Fibroblast of lung (primary cell): ENCODE measurements around the gene TAGAP. TPM values are rescaled to one million over a fixed set of nuclear protein-coding genes. Genes with fewer than 3 reads are reported as not detected.

Source experiments
- DNase-seq, 2 donors: peaks; one replicate each; pipeline versions ENCODE4 v3.0.0 to v3.0.0-alpha.2; 2010; ENCODE audit warnings: low read depth in 2 of 2
- H2AFZ ChIP-seq: 2 replicates; pipeline ENCODE4 v1.5.1; 2012; ENCODE audit warnings: low read length, control low read depth, inconsistent platforms
- H3K27ac ChIP-seq: 2 replicates; pipeline ENCODE4 v1.5.1; 2011; ENCODE audit warnings: low read length, control low read depth; ENCODE audit not compliant: insufficient read depth
- H3K27me3 ChIP-seq: 2 replicates; pipeline ENCODE4 v1.5.1; 2011; ENCODE audit warnings: mild to moderate bottlenecking, low read length; ENCODE audit not compliant: control insufficient read depth, insufficient read depth
- H3K36me3 ChIP-seq: 2 replicates; pipeline ENCODE4 v1.5.1; 2011; ENCODE audit warnings: low read length; ENCODE audit not compliant: control insufficient read depth, insufficient read depth
- H3K4me1 ChIP-seq: 2 replicates; pipeline ENCODE4 v1.5.1; 2011; ENCODE audit warnings: low read length; ENCODE audit not compliant: control insufficient read depth, insufficient read depth; ENCODE audit errors: extremely low read depth
- H3K4me2 ChIP-seq: 2 replicates; pipeline ENCODE4 v1.5.1; 2011; ENCODE audit warnings: low read length, control low read depth; ENCODE audit not compliant: insufficient read depth; ENCODE audit errors: extremely low read depth
- H3K4me3 ChIP-seq, 4 experiments: fragments of 200-600 bp in 1 of 4; sonication (generic) in 1 of 4; replicated peaks in 1 of 4; 2 replicates each; pipeline ENCODE4 v1.5.1; 2011 to 2016; ENCODE audit warnings: low read length in 4 of 4, low read depth in 3 of 4, mild to moderate bottlenecking in 3 of 4, control low read depth in 2 of 4, inconsistent platforms in 1 of 4, mixed read lengths in 1 of 4; ENCODE audit not compliant: insufficient read depth in 1 of 4; ENCODE audit errors: control extremely low read depth in 1 of 4
- H3K79me2 ChIP-seq: 2 replicates; pipeline ENCODE4 v1.5.1; 2012; ENCODE audit warnings: mild to moderate bottlenecking, low read length, inconsistent platforms; ENCODE audit not compliant: control insufficient read depth, insufficient read depth
- H3K9ac ChIP-seq: 2 replicates; pipeline ENCODE4 v1.5.1; 2011; ENCODE audit warnings: mild to moderate bottlenecking, low read length, control low read depth; ENCODE audit not compliant: insufficient read depth
- H3K9me3 ChIP-seq: 2 replicates; pipeline ENCODE4 v1.5.1; 2012; ENCODE audit warnings: low read depth, low read length; ENCODE audit not compliant: control insufficient read depth, insufficient read depth
- H4K20me1 ChIP-seq: 2 replicates; pipeline ENCODE4 v1.5.1; 2011; ENCODE audit warnings: low read length; ENCODE audit not compliant: control insufficient read depth, insufficient read depth; ENCODE audit errors: extremely low read depth
- EZH2 ChIP-seq: IDR thresholded peaks from 2 replicates; pipeline ENCODE4 v1.5.1; 2012; ENCODE audit warnings: low read length, control low read depth, mild to moderate bottlenecking; ENCODE audit errors: missing control alignments
- polyA minus RNA-seq: library from RNA; depleted of rRNA, polyadenylated mRNA; stranded (reverse); fragments of >200 nt; gene quantifications from 2 replicates; pipeline ENCODE4 v1.2.3, GENCODE V29; 2011; ENCODE audit warnings: low replicate concordance
- polyA plus RNA-seq, 2 donors: library from polyadenylated mRNA; depleted of rRNA in 1 of 2; stranded (reverse) in 1 of 2; unstranded in 1 of 2; fragments of >200 nt; gene quantifications; 2 replicates each; pipeline ENCODE4 v1.2.1, GENCODE V29; 2011 to 2012; ENCODE audit warnings: missing spikeins in 1 of 2
- total RNA-seq: library from RNA; depleted of rRNA; stranded (reverse); fragments of >200 nt; gene quantifications from 2 replicates; pipeline ENCODE4 v1.2.1, GENCODE V29; 2014
- TF ChIP-seq, protein P1 (sequence below), 2 donors: IDR thresholded peaks in 1 of 2; conservative IDR thresholded peaks in 1 of 2; 1 replicate in 1 of 2; 2 replicates in 1 of 2; pipeline ENCODE4 v1.5.1; 2011 to 2012; ENCODE audit warnings: low read length in 2 of 2, control low read depth in 1 of 2, inconsistent platforms in 1 of 2, low read depth in 1 of 2, mild to moderate bottlenecking in 1 of 2

TAGAP gene
- total RNA-seq (under 0.01 TPM in 1 of 2 replicates, not detected in the other), polyA plus RNA-seq (not detected in 2 replicates), polyA minus RNA-seq (not detected in 2 replicates)
- not detected in 2 replicates for polyA plus RNA-seq (2012)

DNA sequence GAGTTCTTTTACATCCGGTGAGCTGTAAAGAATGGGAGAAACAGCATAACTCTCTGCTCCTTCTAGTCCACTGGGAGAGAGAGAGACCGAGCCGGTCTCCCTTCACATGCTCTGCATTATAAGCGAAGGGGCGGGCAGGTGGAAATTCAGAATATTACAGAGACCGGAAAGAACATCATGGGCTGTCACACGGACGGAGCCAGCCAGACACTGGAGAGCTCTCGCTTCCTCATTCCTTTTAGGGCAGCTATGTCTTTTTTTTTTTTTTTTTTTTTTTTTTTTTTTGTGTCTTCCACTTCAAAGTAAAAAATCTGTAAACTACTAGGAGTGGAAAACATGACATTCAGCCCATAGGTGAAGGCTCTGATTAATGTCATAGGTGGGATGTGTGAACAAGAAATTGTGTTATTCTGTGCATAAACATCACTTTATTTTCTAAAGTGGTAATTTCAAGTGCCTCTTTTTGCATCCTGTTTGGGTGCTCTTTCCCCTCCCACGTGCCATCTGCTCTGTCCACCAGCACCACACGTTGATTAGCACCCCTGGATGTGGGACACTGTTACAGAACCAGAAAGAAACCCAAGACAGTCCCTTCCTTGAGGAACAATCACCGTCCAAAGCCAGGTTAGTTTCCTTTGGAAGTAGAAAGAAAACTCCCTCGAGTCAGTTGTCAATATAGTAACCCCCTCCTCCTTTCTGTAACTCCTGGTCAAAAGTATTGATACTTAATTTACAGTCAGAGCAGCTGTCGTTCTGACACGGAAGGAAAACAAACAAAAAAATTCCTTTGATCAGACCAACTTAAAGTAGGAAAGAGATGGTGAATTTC, at the start of gene TAGAP:
TAGAP (minus strand) TSS at position 93 of the 829 bp plus-strand sequence. CDS start 845 bp downstream, outside the sequence.
- Histone ChIP-seq H3K4me3 (no peak within 1 kb of the TSS), H3K36me3 (no peaks in the 10 kb centered on the region), H3K9me3 (no peaks in the 10 kb centered on the region), H3K27me3 (peaks cover 6% of the 10 kb centered on the region), H3K9ac (no peak within 1 kb of the TSS), H3K4me1 (no peaks in the 10 kb centered on the region), H3K4me2 (no peak within 1 kb of the TSS), H3K27ac (no peak within 1 kb of the TSS), H2AFZ (no peak within 1 kb of the TSS), H3K79me2 (no peaks in the 10 kb centered on the region), H4K20me1 (no peaks in the 10 kb centered on the region)
- no peak for DNase-seq
- no peak for TF ChIP-seq EZH2
- TF ChIP-seq, protein P1, sequence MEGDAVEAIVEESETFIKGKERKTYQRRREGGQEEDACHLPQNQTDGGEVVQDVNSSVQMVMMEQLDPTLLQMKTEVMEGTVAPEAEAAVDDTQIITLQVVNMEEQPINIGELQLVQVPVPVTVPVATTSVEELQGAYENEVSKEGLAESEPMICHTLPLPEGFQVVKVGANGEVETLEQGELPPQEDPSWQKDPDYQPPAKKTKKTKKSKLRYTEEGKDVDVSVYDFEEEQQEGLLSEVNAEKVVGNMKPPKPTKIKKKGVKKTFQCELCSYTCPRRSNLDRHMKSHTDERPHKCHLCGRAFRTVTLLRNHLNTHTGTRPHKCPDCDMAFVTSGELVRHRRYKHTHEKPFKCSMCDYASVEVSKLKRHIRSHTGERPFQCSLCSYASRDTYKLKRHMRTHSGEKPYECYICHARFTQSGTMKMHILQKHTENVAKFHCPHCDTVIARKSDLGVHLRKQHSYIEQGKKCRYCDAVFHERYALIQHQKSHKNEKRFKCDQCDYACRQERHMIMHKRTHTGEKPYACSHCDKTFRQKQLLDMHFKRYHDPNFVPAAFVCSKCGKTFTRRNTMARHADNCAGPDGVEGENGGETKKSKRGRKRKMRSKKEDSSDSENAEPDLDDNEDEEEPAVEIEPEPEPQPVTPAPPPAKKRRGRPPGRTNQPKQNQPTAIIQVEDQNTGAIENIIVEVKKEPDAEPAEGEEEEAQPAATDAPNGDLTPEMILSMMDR (conservative IDR thresholded peaks at IDR 0.05 in 1 of 2, IDR thresholded peaks at IDR 0.05 in 1 of 2; ENCODE audit: low read depth in 1 of 2, low read length in 2 of 2) = no peak

DNA sequence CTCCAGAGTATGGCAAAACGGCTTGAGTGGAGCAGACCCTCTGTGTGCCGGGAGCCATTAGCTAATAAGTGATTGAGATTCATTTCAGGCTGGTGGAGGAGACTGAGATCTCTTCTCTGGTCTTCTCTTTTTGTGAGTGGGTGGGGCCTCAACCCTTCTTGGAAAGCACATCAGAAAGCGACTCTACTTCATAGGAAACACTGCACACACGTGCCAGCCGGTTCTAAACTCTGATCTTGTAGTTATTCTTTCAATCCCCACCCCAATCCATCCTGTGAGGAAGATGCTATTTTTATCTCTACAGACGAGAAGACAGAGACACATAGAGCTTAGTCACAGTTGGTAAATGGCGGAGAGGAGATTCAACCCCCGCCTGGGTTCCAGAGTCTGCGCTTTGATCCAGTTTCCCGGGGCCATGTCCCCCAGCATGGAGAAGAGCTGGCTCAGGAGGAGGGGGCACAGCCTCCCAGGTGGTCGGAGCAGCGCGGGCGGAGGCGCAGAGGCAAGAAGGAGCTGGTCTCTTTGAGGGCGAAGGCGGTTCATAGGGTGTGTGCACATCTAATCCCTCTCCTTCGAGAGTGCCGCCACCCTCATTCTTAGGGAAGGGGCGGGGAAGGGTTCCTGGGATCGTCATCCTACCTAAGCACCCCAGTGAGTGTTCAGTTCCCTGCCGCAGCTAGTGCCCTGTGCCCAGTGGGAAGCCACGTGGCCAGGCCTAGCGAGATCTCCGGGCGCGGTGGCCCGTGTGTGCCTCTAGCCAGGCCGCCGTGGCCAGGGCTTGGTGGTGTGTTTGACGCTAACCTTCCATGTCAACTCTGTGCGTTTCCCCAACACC, 49.0 kb upstream of the TAGAP start:
- Histone ChIP-seq H3K4me1 (no peaks in the 10 kb centered on the region), H3K4me3 (no peak overlapping the region), H3K4me2 (no peak overlapping the region), H3K36me3 (no peaks in the 10 kb centered on the region), H4K20me1 (no peaks in the 10 kb centered on the region), H3K79me2 (no peaks in the 10 kb centered on the region), H3K9me3 (no peaks in the 10 kb centered on the region), H3K9ac (no peak overlapping the region), H3K27me3 (no peaks in the 10 kb centered on the region), H2AFZ (no peak overlapping the region), H3K27ac (no peak overlapping the region)
- DNase-seq = no peak
- TF ChIP-seq, protein P1 (conservative IDR thresholded peaks at IDR 0.05 in 1 of 2, IDR thresholded peaks at IDR 0.05 in 1 of 2; ENCODE audit: low read depth in 1 of 2, low read length in 2 of 2) = no peak
- TF ChIP-seq EZH2 = no peak

- Histone ChIP-seq H3K27ac (no peak overlapping the region), H3K4me3 (no peak overlapping the region), H4K20me1 (no peaks in the 10 kb centered on the region), H3K36me3 (no peaks in the 10 kb centered on the region), H3K4me2 (no peak overlapping the region), H3K79me2 (no peaks in the 10 kb centered on the region), H3K9me3 (no peaks in the 10 kb centered on the region), H3K4me1 (no peaks in the 10 kb centered on the region), H3K9ac (no peak overlapping the region), H3K27me3 (no peaks in the 10 kb centered on the region), H2AFZ (no peak overlapping the region)
- TF ChIP-seq, protein P1 (conservative IDR thresholded peaks at IDR 0.05 in 1 of 2, IDR thresholded peaks at IDR 0.05 in 1 of 2; ENCODE audit: low read depth in 1 of 2, low read length in 2 of 2) = no peak
- no peak for TF ChIP-seq EZH2
- DNase-seq = peak in 1 of 2 donors; percentile 64
Observed at GRCh38 chr6:159092631-159093030, 47.8 kb upstream of the TAGAP start.
